ENCODE results near the gene JADE2. TPM values are rescaled to one million over a fixed set of nuclear protein-coding genes. Genes with fewer than 3 reads are reported as not detected.

JADE2 gene
- total and polyA plus RNA-seq, 5 donors, result 18.6 to 51.6 (median 46.9) TPM

DNA sequence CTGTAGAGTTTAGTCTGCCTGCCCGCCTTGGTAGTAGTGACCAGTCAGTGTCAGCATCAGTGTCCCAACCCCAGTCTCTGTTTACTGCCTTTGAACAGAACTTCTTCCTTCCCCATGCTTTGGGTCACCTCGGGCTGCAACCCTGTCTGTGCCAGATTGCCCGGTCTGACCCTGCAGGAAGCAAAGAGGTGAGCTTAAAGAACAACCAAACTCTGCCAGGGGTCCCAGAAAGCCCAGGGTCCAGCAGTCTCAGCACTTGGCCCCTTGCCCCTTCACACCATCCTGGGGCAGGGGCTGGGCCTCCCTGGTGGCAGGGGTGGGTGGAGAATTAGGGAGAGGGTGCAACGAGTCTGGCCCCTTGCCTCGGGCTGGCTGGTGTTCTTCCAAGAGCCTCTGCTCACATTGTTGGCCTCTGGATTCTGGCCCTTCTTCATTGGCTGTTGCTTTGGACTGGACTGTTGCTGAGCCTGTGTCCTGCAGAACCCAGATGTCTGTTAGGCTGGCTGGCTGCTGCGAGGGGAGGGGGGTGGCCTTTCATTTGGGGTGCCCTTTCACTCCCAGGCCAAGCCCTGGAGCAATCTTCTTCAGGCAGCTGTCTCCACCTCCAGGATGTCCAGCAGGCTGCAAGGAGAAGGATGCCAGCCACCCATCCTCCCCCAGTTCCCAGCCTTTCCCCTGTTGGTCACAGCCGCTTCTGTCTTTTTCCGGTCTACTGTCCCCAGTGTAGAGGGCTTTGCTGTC, 55.9 kb downstream of the JADE2 start:
- no peak overlapping the region for H3K4me3 ChIP-seq (ENCODE audit: low read length)

DNA sequence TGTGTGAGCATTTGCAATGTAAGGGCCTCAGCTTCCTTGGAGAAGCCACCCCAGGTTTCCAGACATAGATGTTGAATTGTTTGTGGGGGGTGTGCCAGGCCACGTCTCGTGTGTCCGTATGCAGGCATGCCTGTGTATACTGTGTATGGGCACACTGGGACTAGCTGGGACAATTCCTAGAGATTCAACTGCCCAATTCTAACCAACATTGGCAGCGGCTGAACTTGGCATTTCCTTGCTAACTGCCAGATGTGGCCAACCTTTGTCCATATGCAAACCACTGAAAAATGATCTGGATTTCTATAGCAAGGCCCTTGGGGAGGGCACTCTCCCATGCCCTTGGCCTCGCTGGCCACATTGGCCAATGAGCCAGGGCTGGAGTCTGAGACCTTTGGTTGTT, 56.8 kb downstream of the JADE2 start:
- H3K27me3 ChIP-seq (ENCODE audit: control insufficient read depth, insufficient read depth), result no peaks in the 10 kb centered on the region
- ATAC-seq (no peak), DNase-seq (no peak)
- intact Hi-C loops (cut with DNase I), result loop anchor here in 1 of 4 donors (5.0 to 10.0 kb wide), 2 partner anchors 170 to 407 kb away; partner anchors contain the start of genes CDKN2AIPNL and SKP1
- no peak overlapping the region for H3K4me3 ChIP-seq (ENCODE audit: low read length)
- H3K27ac ChIP-seq (ENCODE audit: low read length), result no peak overlapping the region
- H3K9me3 ChIP-seq (ENCODE audit: control insufficient read depth, low read length), result no peaks in the 10 kb centered on the region
- H3K4me1 ChIP-seq (ENCODE audit: control insufficient read depth, insufficient read depth, low read length), result peaks cover 4% of the 10 kb centered on the region
- WGBS, result 76% methylated on average over 5 of the region's 5 CpGs

More for the DNA sequence above, 55.9 kb downstream of the JADE2 start:
- intact Hi-C loops (cut with DNase I), result loop anchor here in 1 of 4 donors (5.0 to 10.0 kb wide), 2 partner anchors 169 to 407 kb away; partner anchors contain the start of genes CDKN2AIPNL and SKP1
- DNase-seq (peak; percentile 42 to 88 (median 81)), ATAC-seq (peak; percentile 45 to 71)
- Histone ChIP-seq H3K27me3 (ENCODE audit: control insufficient read depth, insufficient read depth) (no peaks in the 10 kb centered on the region), H3K4me1 (ENCODE audit: control insufficient read depth, insufficient read depth, low read length) (peaks cover 4% of the 10 kb centered on the region), H3K27ac (ENCODE audit: low read length) (no peak overlapping the region), H3K9me3 (ENCODE audit: control insufficient read depth, low read length) (no peaks in the 10 kb centered on the region)
- WGBS, result 32% methylated on average over 8 of the region's 8 CpGs

DNA sequence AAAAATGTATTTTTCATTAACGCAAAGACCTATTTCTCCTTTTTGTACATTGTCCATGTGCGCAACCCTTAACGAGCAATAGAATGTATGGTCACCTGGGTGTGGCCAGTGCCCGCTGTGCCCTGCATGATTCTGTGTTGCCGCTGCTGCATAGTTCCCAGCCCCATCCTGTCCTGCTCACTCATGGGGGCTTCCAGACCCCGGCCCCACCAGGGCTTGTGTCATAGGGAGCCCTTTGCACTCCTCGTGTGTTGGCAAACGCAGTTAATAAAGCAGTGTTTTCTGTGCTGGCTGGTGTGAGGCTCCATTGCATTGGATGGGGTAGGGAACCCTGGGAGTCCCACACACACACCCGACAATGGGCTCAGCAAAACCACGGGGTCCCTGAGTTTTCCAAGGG, 57.5 kb downstream of the JADE2 start:
- Histone ChIP-seq H3K27ac (ENCODE audit: low read length) (no peak overlapping the region), H3K4me1 (ENCODE audit: control insufficient read depth, insufficient read depth, low read length) (peaks cover 4% of the 10 kb centered on the region), H3K9me3 (ENCODE audit: control insufficient read depth, low read length) (no peaks in the 10 kb centered on the region), H3K27me3 (ENCODE audit: control insufficient read depth, insufficient read depth) (no peaks in the 10 kb centered on the region), H3K4me3 (ENCODE audit: low read length) (no peak overlapping the region)
- peak in 1 of 3 donors; percentile 52 for DNase-seq
- 91% methylated on average over 10 of the region's 10 CpGs for WGBS
- intact Hi-C loops (cut with DNase I), result loop anchor here in 1 of 4 donors (5.0 to 10.0 kb wide), 2 partner anchors 171 to 408 kb away; partner anchors contain the start of genes CDKN2AIPNL and SKP1
- no peak for ATAC-seq

DNA sequence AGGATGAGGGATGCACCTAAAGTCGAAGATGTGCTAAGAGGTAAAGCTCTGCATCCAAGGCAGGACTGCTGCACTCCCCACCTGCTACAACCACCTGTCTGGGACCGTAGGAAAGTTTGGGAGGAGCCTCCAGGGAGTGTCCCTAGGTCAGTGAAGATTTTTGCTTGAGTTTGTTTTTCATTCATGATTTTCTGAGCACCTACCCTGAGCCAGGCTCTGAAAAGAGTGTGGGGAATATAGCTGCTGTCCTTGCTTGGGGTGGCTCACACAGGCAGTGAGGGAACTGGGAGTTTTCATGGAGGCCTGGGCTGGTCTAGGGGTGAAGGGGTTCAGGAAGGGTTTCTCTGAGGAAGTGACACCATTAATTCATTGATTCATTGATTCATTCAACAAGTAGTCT, 58.3 kb downstream of the JADE2 start:
- Histone ChIP-seq H3K4me1 (ENCODE audit: control insufficient read depth, insufficient read depth, low read length) (peaks cover 4% of the 10 kb centered on the region), H3K4me3 (ENCODE audit: low read length) (no peak overlapping the region), H3K9me3 (ENCODE audit: control insufficient read depth, low read length) (no peaks in the 10 kb centered on the region), H3K27ac (ENCODE audit: low read length) (no peak overlapping the region), H3K27me3 (ENCODE audit: control insufficient read depth, insufficient read depth) (no peaks in the 10 kb centered on the region)
- 75% methylated on average over 2 of the region's 2 CpGs for WGBS
- DNase-seq (no peak), ATAC-seq (no peak)
- intact Hi-C loops (cut with DNase I), result loop anchor here in 1 of 4 donors (5.0 to 10.0 kb wide), 2 partner anchors 171 to 409 kb away; partner anchors contain the start of genes CDKN2AIPNL and SKP1

DNA sequence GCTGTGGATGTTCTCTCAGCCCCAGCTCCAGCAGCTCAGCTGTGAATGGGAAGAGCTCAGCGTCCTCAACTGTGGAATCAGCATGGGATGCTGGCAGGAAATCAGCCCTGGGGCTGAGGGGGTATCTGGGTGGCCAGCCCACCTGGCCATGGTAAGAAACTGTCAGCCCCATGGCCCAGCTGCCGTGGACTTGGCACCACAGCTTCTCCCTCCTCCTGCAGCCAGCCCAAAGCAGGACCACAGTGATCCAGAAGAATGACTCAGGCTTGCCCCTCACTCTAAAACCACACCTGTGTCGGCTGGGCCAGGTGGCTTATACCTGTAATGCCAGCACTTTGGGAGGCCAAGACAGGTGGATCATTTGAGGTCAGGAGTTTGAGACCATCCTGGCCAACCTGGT, 59.2 kb downstream of the JADE2 start:
- no peak overlapping the region for H3K4me3 ChIP-seq (ENCODE audit: low read length)
- no peaks in the 10 kb centered on the region for H3K27me3 ChIP-seq (ENCODE audit: control insufficient read depth, insufficient read depth)
- no peak for DNase-seq
- WGBS, result 74% methylated on average over 3 of the region's 3 CpGs
- no peak for ATAC-seq
- H3K27ac ChIP-seq (ENCODE audit: low read length), result no peak overlapping the region
- H3K4me1 ChIP-seq (ENCODE audit: control insufficient read depth, insufficient read depth, low read length), result peaks cover 4% of the 10 kb centered on the region
- no peaks in the 10 kb centered on the region for H3K9me3 ChIP-seq (ENCODE audit: control insufficient read depth, low read length)
- intact Hi-C loops (cut with DNase I), result loop anchor here in 3 of 4 donors (5.0 to 10.0 kb wide), 4 partner anchors 172 to 410 kb away; partner anchors contain the start of genes CDKN2AIPNL (in 1 of the 3) and SKP1 (in 1 of the 3)

DNA sequence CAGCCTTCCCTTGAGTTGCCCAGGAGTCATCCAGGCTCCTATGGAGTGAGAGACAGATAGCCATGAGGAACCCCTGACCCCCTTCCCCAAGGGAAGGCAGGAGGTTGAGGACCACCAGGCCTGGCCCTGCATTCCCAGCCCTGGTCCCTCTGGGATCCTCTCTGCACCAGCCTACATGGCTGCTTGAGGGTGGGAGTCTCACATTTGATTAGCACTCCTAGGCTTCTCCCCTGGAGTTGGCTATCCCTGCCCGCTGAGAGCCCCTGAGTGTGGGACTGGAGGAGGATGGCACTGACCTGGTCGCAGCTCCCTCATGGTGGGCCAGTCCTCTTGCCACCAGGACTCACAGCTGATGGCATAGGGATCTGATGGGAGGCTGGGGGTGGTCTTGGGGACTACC, 60.5 kb downstream of the JADE2 start:
- Histone ChIP-seq H3K9me3 (ENCODE audit: control insufficient read depth, low read length) (no peaks in the 10 kb centered on the region), H3K27me3 (ENCODE audit: control insufficient read depth, insufficient read depth) (no peaks in the 10 kb centered on the region), H3K4me1 (ENCODE audit: control insufficient read depth, insufficient read depth, low read length) (peaks cover 4% of the 10 kb centered on the region), H3K4me3 (ENCODE audit: low read length) (no peak overlapping the region), H3K27ac (ENCODE audit: low read length) (no peak overlapping the region)
- DNase-seq, result no peak
- intact Hi-C loops (cut with DNase I), result loop anchor here (2.0 to 10.0 kb wide), 4 partner anchors 279 to 411 kb away; partner anchors contain the start of gene SKP1 (in 1 of the 4)
- no peak for ATAC-seq
- WGBS, result 89% methylated on average over 2 of the region's 2 CpGs

DNA sequence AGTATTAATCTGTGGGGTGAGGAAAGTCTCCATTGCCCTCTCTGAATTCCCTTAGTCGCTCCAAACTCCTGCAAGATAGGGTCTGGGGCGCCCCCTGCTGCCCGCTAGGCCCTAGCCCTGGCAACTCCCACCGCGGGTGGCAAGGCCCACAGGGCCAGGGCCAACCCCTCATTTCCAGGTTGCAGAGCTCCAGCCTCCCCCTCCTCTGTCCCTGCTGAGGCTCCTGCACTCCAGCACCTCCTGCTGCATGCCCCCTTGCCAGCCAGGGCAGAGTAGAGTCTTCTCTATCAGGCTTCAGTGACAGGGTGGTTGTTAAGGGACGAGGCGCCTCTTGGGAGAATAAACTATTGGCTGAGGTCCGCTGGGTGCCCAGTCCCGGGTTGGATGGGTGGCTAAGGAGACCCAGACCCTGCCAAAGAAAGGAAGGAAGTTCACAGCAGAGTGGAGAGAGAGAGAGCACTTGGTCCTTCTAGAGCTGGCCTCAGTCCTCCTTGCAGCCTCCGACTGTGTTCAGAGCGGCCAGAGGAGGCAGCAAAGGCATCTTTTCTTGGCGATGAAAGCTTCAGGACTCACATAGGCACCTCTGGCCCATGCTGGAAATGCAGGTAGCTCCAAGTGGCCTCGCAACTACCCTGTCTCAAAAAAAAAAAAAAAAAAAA, 61.5 kb downstream of the JADE2 start:
- H3K27ac ChIP-seq (ENCODE audit: low read length), result no peak overlapping the region
- no peaks in the 10 kb centered on the region for H3K4me1 ChIP-seq (ENCODE audit: control insufficient read depth, insufficient read depth, low read length)
- DNase-seq, result peak; percentile 86 to 96 (median 96)
- no peaks in the 10 kb centered on the region for H3K27me3 ChIP-seq (ENCODE audit: control insufficient read depth, insufficient read depth)
- H3K4me3 ChIP-seq (ENCODE audit: low read length), result no peak overlapping the region
- no peaks in the 10 kb centered on the region for H3K9me3 ChIP-seq (ENCODE audit: control insufficient read depth, low read length)
- ATAC-seq, result peak; percentile 90 to 93
- intact Hi-C loops (cut with DNase I), result loop anchor here (2.0 to 10.0 kb wide), 4 partner anchors 280 to 412 kb away; partner anchors contain the start of gene SKP1 (in 1 of the 4)
- WGBS, result 18% methylated on average over 13 of the region's 13 CpGs

DNA sequence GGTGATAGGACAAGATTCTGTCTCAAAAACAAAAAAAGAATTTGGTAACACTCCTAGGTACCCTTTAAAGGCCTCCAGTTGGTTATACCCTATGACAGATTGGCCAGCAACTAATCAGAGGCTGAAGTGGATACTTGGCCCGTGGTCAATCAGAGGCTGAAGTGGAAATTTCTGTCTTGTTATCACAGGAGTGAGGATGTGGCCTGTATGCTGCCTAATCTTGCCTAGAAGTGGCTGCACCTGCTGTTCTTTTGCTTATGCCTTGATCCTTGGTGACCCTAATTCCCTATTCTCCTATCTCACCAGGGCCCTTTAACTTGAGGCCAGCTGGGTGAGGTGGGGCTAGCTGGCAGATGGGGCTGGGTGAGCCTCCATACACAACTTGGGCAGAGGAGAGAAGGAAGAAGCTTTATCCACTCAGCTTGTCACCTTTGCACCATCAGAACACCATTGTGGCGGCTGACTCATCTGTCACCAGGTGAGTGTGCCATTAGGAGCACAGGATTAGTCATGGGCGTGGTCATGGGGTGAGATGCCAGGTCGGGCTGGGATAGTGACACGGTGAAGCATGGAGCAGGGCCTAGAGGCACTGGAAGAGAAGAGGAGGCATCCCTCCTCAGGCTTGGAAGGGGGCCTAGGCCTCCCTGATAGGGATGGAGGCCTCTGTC, 65.7 kb downstream of the JADE2 start:
- DNase-seq, result no peak
- no peak overlapping the region for H3K4me3 ChIP-seq (ENCODE audit: low read length)
- no peaks in the 10 kb centered on the region for H3K27me3 ChIP-seq (ENCODE audit: control insufficient read depth, insufficient read depth)
- WGBS, result 57% methylated on average over 5 of the region's 5 CpGs
- no peaks in the 10 kb centered on the region for H3K4me1 ChIP-seq (ENCODE audit: control insufficient read depth, insufficient read depth, low read length)
- no peak for ATAC-seq
- intact Hi-C loops (cut with DNase I), result no loop called here
- H3K9me3 ChIP-seq (ENCODE audit: control insufficient read depth, low read length), result no peaks in the 10 kb centered on the region
- peak overlapping the region; percentile 14 for H3K27ac ChIP-seq (ENCODE audit: low read length)

DNA sequence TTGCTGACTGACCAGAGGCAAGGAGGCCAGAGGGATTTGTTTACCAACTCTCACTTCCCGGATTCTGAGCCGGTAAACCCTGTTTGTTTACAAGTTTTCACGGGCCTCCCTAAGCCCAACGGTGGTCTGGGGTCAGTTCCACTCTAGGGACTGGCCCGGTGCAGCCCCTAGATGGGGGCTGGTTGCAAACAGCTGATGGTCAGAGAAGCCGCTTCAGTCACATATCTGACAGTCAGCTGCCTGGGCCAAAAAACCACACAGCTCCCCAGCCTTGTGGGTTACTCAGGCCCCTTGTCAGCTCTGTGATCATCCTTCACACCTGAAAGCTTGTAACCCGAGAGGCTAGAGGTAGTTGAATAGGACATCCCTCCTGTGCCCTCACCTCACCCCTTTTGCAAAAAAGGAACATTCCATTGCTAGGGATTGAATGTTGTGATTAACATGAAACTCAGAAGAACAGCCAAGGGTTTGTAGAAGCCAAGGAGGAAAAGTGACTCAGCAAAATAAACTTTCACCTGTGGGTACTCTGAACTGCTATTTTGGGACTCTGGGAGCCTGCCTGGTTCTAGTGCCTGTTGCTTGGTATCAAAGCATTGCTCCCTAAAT, 66.8 kb downstream of the JADE2 start:
- no peaks in the 10 kb centered on the region for H3K4me1 ChIP-seq (ENCODE audit: control insufficient read depth, insufficient read depth, low read length)
- WGBS, result 45% methylated on average over 7 of the region's 7 CpGs
- no peak for DNase-seq
- ATAC-seq, result peak; percentile 19 to 34
- intact Hi-C loops (cut with DNase I), result no loop called here
- H3K27ac ChIP-seq (ENCODE audit: low read length), result peak overlapping the region; percentile 63
- no peaks in the 10 kb centered on the region for H3K27me3 ChIP-seq (ENCODE audit: control insufficient read depth, insufficient read depth)
- H3K4me3 ChIP-seq (ENCODE audit: low read length), result no peak overlapping the region
- no peaks in the 10 kb centered on the region for H3K9me3 ChIP-seq (ENCODE audit: control insufficient read depth, low read length)

DNA sequence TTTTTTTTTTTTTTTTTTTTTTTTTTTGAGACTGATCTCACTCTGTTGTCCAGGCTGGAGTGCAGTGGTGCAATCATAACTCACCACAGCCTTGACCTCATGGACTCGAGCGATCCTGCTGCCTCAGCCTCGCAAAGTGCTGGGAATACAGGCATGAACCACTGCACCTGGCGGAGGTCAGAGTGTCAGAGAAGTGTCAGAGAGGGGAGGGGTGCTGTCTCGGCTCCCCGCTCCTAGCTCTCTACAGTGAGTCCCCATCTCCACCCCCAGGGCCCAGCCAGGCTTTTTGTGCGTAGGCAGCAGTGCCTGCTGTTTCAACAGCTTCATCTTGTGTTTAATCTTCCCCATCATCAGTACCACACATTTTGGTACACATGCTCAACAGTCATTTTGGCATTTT, 68.9 kb downstream of the JADE2 start:
- intact Hi-C loops (cut with DNase I), result no loop called here
- H3K27ac ChIP-seq (ENCODE audit: low read length), result no peak overlapping the region

More for the DNA sequence above, 68.9 kb downstream of the JADE2 start:
- Histone ChIP-seq H3K4me3 (ENCODE audit: low read length) (no peak overlapping the region), H3K4me1 (ENCODE audit: control insufficient read depth, insufficient read depth, low read length) (no peaks in the 10 kb centered on the region), H3K27me3 (ENCODE audit: control insufficient read depth, insufficient read depth) (no peaks in the 10 kb centered on the region), H3K9me3 (ENCODE audit: control insufficient read depth, low read length) (no peaks in the 10 kb centered on the region)
- WGBS, result 85% methylated on average over 7 of the region's 7 CpGs
- ATAC-seq (no peak), DNase-seq (no peak)

All from right cardiac atrium (tissue), 5 donors.